ENCODE results near the gene ADIPOR2.
"Not testable (repeated sequence)": the region's sequence is repeated elsewhere in the genome, so short reads cannot be mapped to it uniquely, and the experiment has no call there.

Gene ADIPOR2

GRCh38 chr12:1815814-1816729 lies 125.2 kb downstream of the ADIPOR2 start:
- no peak for DNase-seq

GRCh38 chr12:1816730-1817348 lies 126.0 kb downstream of the ADIPOR2 start:
- no peak for DNase-seq

DNA sequence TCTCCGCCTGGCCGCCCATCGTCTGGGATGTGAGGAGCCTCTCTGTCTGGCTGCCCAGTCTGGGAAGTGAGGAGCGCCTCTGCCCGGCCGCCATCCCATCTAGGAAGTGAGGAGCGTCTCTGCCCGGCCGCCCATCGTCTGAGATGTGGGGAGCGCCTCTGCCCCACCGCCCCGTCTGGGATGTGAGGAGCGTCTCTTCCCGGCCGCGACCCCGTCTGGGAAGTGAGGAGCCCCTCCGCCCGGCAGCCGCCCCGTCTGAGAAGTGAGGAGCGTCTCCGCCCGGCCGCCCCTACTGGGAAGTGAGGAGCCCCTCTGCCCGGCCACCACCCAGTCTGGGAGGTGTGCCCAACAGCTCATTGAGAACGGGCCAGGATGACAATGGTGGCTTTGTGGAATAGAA lies 127.1 kb downstream of the ADIPOR2 start:
- not testable (repeated sequence) for DNase-seq

GRCh38 chr12:1819050-1819449 lies 128.2 kb downstream of the ADIPOR2 start:
- DNase-seq = no peak

DNA sequence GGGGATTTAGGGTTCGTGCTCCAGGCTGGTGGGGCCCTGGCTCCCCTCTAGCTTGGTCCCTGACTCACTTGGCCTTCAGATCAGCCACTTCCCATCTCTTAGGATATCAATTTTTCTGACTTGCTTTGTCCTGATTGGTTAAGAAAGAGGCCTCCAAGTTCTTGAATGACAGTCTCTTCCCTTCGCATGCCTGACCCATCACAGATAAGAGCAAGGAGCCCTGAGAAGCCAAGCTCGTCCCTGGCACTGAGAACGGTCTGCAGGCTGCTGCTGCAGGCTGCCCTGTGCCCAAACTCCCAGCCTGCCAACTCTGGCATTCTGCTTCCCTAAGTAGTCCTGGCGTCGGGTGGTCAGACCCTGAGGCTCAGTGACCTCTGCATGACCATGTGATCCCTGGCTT lies 128.7 kb downstream of the ADIPOR2 start:
- DNase-seq = no peak

- DNase-seq = no peak
Measured at GRCh38 chr12:1820191-1820895, 129.5 kb downstream of the ADIPOR2 start, which contains the start of gene LRTM2. Gene LRTM2 (plus strand): TSS chr12:1820565. CDS start chr12:1828149, 7,584 bp downstream.

DNA sequence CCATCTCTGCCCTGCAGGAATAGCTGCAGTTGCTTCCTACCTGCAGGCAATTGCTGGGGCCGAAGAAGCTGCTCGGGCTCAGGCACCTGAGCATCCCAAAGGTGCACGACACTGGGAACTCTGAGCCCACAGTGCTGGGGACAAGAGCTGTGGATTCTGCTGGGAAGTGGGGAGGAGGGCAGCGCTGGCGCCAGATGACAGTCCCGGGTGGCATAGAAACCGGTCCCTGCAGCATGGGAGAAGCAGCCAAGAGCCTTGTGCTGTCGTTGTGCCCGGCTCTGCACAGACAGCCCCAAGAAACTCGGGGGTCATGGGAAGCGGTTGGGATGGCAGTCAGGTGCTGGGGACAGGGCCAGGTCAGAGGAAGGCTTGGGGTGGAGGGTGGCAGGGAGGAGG lies 130.0 kb downstream of the ADIPOR2 start:
- DNase-seq = no peak

- no peak for DNase-seq
Measured at GRCh38 chr12:1821805-1822204, 130.9 kb downstream of the ADIPOR2 start.

- DNase-seq = no peak
Measured at GRCh38 chr12:1822699-1823098, 131.8 kb downstream of the ADIPOR2 start.

GRCh38 chr12:1823237-1823636 lies 132.4 kb downstream of the ADIPOR2 start:
- DNase-seq = no peak

GRCh38 chr12:1825382-1826102 lies 134.7 kb downstream of the ADIPOR2 start:
- DNase-seq = no peak

DNA sequence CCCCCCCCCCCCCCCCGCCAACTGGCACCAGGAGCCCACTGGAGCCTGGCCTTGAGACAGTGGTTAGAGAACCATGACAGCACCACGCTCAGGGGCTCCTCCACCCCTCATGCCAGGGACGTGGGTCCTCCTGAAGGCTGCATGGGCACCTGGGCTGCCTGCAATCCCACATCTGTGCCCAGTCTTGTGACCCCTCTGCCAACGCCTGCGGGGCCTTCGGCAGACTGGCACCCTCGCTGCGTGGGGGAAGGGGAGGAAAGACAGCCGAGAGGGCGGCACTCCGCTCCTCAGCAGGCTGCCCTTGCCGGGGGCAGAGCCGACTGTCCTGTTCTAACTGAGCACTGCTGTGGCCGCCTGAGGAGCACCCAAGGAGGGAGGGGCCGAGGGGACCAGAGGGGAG lies 135.5 kb downstream of the ADIPOR2 start:
- DNase-seq = no peak

DNA sequence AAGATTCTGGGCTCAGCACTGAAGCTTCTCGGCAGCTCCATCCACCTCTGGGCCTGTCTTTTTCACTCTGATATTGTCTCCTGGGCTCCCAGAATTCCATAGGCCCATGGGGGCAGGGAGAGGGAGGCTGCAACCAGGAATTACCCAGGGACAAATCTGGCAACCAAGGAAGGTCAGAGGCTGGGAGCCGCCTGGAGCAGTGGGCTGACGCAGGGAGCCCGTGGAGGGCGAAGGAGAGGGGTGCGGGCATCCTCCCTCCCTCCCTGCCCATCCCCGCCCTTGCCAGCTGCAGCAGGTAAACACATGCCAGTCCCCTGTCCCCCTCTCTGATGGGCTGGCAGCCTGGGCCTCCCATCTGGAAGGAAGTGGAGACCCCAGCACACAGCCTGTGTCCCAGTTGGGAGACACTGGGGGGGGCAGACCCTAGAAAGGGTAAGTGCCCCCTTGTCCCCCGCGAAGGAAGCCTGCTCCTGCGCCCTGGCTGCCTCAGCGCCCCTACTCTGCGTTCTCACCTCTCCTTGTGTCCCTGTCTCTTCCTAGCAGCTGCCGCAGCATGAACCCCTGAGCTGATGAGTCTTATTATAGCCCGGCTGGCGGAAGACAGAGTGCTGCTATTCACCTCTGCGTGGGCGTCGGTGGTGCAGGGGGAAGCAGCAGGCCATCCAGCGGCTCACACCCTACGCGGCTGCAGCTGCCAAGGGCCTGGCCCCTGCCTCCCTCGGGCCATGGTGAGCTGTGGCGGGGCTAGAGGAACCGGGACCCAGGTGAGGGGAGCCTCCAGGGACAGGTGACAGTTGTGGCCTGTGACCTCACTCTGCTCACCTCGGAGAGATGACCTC lies 136.2 kb downstream of the ADIPOR2 start:
- DNase-seq = no peak

DNA sequence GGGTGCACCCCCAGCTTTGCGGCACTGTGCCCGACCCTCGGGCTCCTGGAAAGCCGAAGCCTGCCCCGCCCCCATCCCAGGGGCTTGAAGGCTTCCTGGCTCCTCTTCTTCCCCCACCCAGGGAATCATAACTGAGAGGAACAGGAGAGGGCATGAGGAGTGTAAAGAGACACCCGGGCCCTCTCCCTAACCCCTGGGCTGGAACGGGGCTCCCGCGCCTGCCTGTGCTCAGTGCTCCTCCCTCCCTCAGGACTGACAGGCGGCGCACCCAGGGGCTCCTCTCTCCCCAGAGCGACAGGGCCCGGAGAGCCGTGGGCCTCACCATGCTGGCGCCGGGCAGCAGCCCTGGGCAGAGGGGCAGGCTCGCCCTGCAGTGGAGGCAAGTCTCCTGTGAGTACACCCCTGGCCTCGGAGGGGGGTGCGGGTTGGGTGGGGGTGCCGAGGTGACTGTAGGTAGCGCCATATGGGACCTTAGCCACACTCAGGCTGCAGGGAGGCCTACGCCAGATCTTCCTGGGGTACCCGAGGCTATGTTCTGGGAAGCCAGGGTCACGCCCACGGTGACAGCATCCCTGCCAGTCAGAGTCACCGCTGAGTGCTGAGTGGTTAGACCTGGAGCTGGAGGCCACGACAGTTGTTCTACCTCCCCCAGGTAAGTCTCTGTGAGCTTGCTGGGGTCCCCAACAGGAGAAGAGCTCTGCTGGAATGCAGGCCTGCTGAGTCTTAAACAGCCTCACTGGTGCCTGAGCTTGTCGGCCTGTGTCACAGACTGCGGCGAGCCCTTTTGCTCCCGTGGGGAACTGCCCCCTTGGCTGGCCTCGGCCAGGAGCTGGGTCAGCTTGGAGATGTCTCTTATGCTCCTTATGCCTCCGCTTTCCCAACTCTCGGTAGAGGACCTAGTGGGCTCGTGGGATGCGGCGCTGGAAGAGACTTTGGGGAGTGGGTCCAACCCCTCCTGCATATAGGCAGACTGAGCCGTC lies 137.2 kb downstream of the ADIPOR2 start:
- no peak for DNase-seq

- no peak for DNase-seq
Measured at GRCh38 chr12:1828856-1829255, 138.0 kb downstream of the ADIPOR2 start.

- no peak for DNase-seq
Measured at GRCh38 chr12:1829306-1829900, 138.5 kb downstream of the ADIPOR2 start.

DNA sequence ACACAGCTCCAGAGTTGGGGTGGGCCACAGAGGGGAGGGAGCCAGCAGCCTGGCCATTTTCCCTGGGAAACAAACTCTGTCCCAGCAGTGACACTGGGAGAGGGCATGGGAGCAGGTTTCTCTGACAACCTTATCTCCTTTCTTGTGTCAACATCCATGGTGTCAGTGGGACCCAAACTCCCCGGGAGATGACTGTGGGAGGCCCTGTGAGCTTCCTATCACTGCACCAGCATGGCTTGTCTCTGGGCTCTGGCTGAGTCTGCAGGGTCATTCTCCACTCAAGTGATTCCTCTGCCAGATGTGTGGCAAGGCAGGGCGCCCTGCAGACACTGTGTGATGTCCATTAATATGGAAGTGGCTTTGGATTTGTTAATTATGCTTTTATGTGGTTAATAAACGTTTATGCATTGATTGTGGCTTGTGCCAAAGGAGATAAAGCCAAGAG lies 139.6 kb downstream of the ADIPOR2 start:
- DNase-seq = no peak

GRCh38 chr12:1830981-1831963 lies 140.4 kb downstream of the ADIPOR2 start:
- DNase-seq = no peak

Measured in activated gamma-delta T cell treated with Interleukin-2 at 50 U/mL for 16 hours (primary cell).